Endothelial cell of umbilical vein (primary cell): ENCODE measurements around the gene C5orf15. TPM values are rescaled to one million over a fixed set of nuclear protein-coding genes. Genes with fewer than 3 reads are reported as not detected.

Experiments
- BruUV-seq: library from RNA; stranded (reverse); fragments of 400-500 nt; replicated peaks from 2 replicates; lab custom pipeline; 2021; lab: Mats Ljungman, UMichigan
- CTCF ChIA-PET: fragments of 300-600, 350-600 bp; sonication (Branson Sonifier 250); formaldehyde crosslinking; loops from one replicate; lab custom pipeline; 2021; ENCODE audit warnings: antibody characterized with exemption, inconsistent platforms; lab: Charles Lee
- POLR2A ChIA-PET: fragments of 300-600, 350-600 bp; sonication (Branson Sonifier 250); formaldehyde crosslinking; loops from one replicate; lab custom pipeline; 2021; ENCODE audit warnings: antibody characterized with exemption, inconsistent platforms; lab: Charles Lee
- DNase-seq: peaks from one replicate; pipeline ENCODE4 v3.0.0-alpha.2; 2011; ENCODE audit warnings: low read depth, low spot score
- FAIRE-seq: peaks from 2 replicates; lab custom pipeline; 2011; peaks lifted over from hg19 to GRCh38; lab: Jason Lieb, UNC
- H2AFZ ChIP-seq: 2 replicates; pipeline ENCODE4 v1.6.0; 2012; ENCODE audit warnings: low read depth, low read length, control low read depth, inconsistent platforms
- H3K27ac ChIP-seq: 2 replicates; pipeline ENCODE4 v1.5.1; 2011; ENCODE audit warnings: low read depth, mild to moderate bottlenecking, control low read depth, low read length, moderate library complexity; ENCODE audit not compliant: insufficient read depth
- H3K27me3 ChIP-seq, 2 experiments: 2 replicates each; pipeline versions ENCODE4 v1.6.0 to v1.6.1; 2011; ENCODE audit warnings: low read length in 2 of 2, mixed read lengths in 1 of 2; ENCODE audit not compliant: control insufficient read depth in 2 of 2, insufficient read depth in 2 of 2
- H3K36me3 ChIP-seq, 2 experiments: 2 replicates in 1 of 2; 3 replicates in 1 of 2; pipeline ENCODE4 v1.5.1; 2011; ENCODE audit warnings: low read length in 2 of 2, mild to moderate bottlenecking in 1 of 2, moderate library complexity in 1 of 2; ENCODE audit not compliant: control insufficient read depth in 2 of 2, insufficient read depth in 2 of 2; ENCODE audit errors: extremely low read depth in 1 of 2
- H3K4me1 ChIP-seq: 3 replicates; pipeline ENCODE4 v1.5.1; 2011; ENCODE audit warnings: mild to moderate bottlenecking, low read length; ENCODE audit not compliant: control insufficient read depth, insufficient read depth; ENCODE audit errors: extremely low read depth
- H3K4me2 ChIP-seq: 2 replicates; pipeline ENCODE4 v1.6.1; 2011; ENCODE audit warnings: low read length, control low read depth, mixed read lengths; ENCODE audit not compliant: insufficient read depth
- H3K4me3 ChIP-seq, 3 experiments: fragments of 200-600 bp in 1 of 3; sonication (generic), shearing (Covaris generic) in 1 of 3; replicated peaks in 1 of 3; 2 replicates each; pipeline ENCODE4 v1.5.1; 2011 to 2016; ENCODE audit warnings: control low read depth in 3 of 3, low read length in 3 of 3, mild to moderate bottlenecking in 2 of 3, inconsistent platforms in 1 of 3, low read depth in 1 of 3, moderate library complexity in 1 of 3; ENCODE audit not compliant: insufficient read depth in 1 of 3
- H3K79me2 ChIP-seq: 2 replicates; pipeline ENCODE4 v1.6.0; 2012; ENCODE audit warnings: low read length, inconsistent platforms; ENCODE audit not compliant: control insufficient read depth, insufficient read depth
- H3K9ac ChIP-seq: replicated peaks from 2 replicates; pipeline ENCODE3; 2011; ENCODE audit warnings: low read length, control low read depth; ENCODE audit not compliant: insufficient read depth; ENCODE audit errors: extremely low read depth
- H3K9me1 ChIP-seq: replicated peaks from 3 replicates; pipeline ENCODE4 v1.6.0; 2011; ENCODE audit warnings: mild to moderate bottlenecking, low read length; ENCODE audit not compliant: control insufficient read depth, insufficient read depth; ENCODE audit errors: extremely low read depth
- H3K9me3 ChIP-seq: replicated peaks from 2 replicates; pipeline ENCODE4 v1.5.1; 2012; ENCODE audit warnings: low read length, inconsistent platforms; ENCODE audit not compliant: control insufficient read depth, insufficient read depth
- H4K20me1 ChIP-seq: replicated peaks from 2 replicates; pipeline ENCODE3; 2011; ENCODE audit warnings: mild to moderate bottlenecking, low read length; ENCODE audit not compliant: control insufficient read depth, insufficient read depth; ENCODE audit errors: extremely low read depth
- CTCF ChIP-seq, 2 donors: IDR thresholded peaks; 1 replicate in 1 of 2; 2 replicates in 1 of 2; pipeline ENCODE4 v1.5.1; 2011; ENCODE audit warnings: low read length in 2 of 2, mild to moderate bottlenecking in 2 of 2, moderate library complexity in 2 of 2, control low read depth in 1 of 2, inconsistent platforms in 1 of 2, low read depth in 1 of 2; ENCODE audit not compliant: insufficient read depth in 1 of 2; ENCODE audit errors: extremely low read depth in 1 of 2
- EZH2 ChIP-seq: IDR thresholded peaks from 2 replicates; pipeline ENCODE4 v1.6.1; 2012; ENCODE audit warnings: borderline replicate concordance, low read depth, mild to moderate bottlenecking, moderate library complexity, low read length, inconsistent platforms; ENCODE audit not compliant: severe bottlenecking
- FOS ChIP-seq: IDR thresholded peaks from 2 replicates; pipeline ENCODE4 v1.6.1; 2011; ENCODE audit warnings: mild to moderate bottlenecking, low read length, moderate library complexity, borderline replicate concordance; ENCODE audit not compliant: insufficient read depth
- GATA2 ChIP-seq: IDR thresholded peaks from 2 replicates; pipeline ENCODE4 v1.7.0; 2011; ENCODE audit warnings: low read depth, mild to moderate bottlenecking, moderate library complexity, mixed read lengths, low read length; ENCODE audit not compliant: insufficient read length, insufficient read depth
- JUN ChIP-seq: IDR thresholded peaks from 2 replicates; pipeline ENCODE4 v1.6.1; 2011; ENCODE audit warnings: borderline replicate concordance, low read depth; ENCODE audit not compliant: insufficient read length, insufficient read depth
- MAX ChIP-seq: IDR thresholded peaks from 2 replicates; pipeline ENCODE4 v1.6.1; 2011; ENCODE audit not compliant: insufficient read depth, insufficient read length
- MYC ChIP-seq: IDR thresholded peaks from one replicate; pipeline ENCODE4 v1.6.1; 2011; ENCODE audit warnings: mild to moderate bottlenecking, low read depth, low read length
- POLR2A ChIP-seq: IDR thresholded peaks from 2 replicates; pipeline ENCODE4 v1.6.1; 2012; ENCODE audit warnings: low read depth, mild to moderate bottlenecking, control low read depth, low read length
- POLR2AphosphoS5 ChIP-seq: IDR thresholded peaks from 2 replicates; pipeline ENCODE4 v1.6.1; 2012; ENCODE audit warnings: low read depth, mild to moderate bottlenecking, control low read depth, low read length, moderate library complexity; ENCODE audit not compliant: insufficient read depth
- dilution Hi-C: fragments of 300-500 bp; cut with MboI; formaldehyde crosslinking; loops from one replicate; pipeline ENCODE4 v1.15.0; 2019; ENCODE audit warnings: low sequenced_read_pairs; ENCODE audit not compliant: extremely low pct_ligation_motif_present
- intact Hi-C: fragments of 100-400 bp; cut with micrococcal nuclease; formaldehyde crosslinking; loops from one replicate; pipeline ENCODE4 v1.10.0; 2022
- polyA plus RNA-seq, 4 experiments: library from polyadenylated mRNA; depleted of rRNA in 3 of 4; stranded (reverse) in 3 of 4; unstranded in 1 of 4; fragments of >200 nt; gene quantifications; 2 replicates each; pipeline versions ENCODE4 v1.2.1 to v1.2.3, GENCODE V29; 2011 to 2012; ENCODE audit warnings: missing spikeins in 1 of 4
- total RNA-seq: library from RNA; stranded (reverse); gene quantifications from 2 replicates; pipeline ENCODE4 v1.2.3, GENCODE V29; 2021

The C5orf15 gene
- total and polyA plus RNA-seq, 2 donors (not counting 3 experiments of a cell fraction or from before 2014, with no cell fraction given) = 25.3 to 45.4 TPM

DNA sequence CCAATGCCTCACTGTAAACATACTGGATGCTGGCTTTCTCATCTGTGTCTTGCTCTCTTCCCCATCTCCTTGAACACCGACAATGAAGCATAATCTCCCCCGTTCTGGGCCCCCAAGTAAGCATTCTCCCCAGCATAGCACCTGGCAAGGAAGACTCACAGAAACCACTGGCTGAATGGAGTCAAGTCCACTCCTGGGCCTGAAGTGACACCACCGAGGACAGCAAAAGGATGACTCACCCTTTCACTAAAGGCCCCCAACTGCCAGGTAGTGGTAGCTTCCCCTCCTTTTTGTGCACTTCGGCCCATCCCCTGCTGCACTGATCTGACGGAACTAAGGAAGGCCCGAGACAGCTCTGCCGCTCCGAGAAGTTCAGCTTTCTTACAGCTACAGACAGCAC is 26.9 kb upstream of the C5orf15 start:
- peaks cover 96% of the 10 kb centered on the region for H3K79me2 ChIP-seq
- no peak overlapping the region for H3K4me3 ChIP-seq
- no peaks in the 10 kb centered on the region for H3K9me1 ChIP-seq
- no peak for FAIRE-seq
- peaks cover 6% of the 10 kb centered on the region for H4K20me1 ChIP-seq
- CTCF ChIA-PET = interaction anchor here (1.8 to 2.3 kb wide), 2 partner anchors 16 to 44 kb away, joined by 12 to 15 read pairs; no protein-coding TSS in a partner anchor
- no peak overlapping the region for H3K9ac ChIP-seq
- dilution Hi-C loops = no loop called here
- no TSS peak for BruUV-seq
- no peak overlapping the region for H3K27ac ChIP-seq
- intact Hi-C loops = no loop called here
- POLR2A ChIA-PET = no interaction called here
- H3K9me3 ChIP-seq = no peaks in the 10 kb centered on the region
- no peak overlapping the region for H2AFZ ChIP-seq
- no peaks in the 10 kb centered on the region for H3K27me3 ChIP-seq
- peaks cover 34% of the 10 kb centered on the region for H3K4me1 ChIP-seq
- peaks cover 2 to 3% of the 10 kb centered on the region in 2 experiments for H3K36me3 ChIP-seq
- no peak for DNase-seq
- no peak overlapping the region for H3K4me2 ChIP-seq
- TF ChIP-seq JUN = peak; percentile 30
- TF ChIP-seq CTCF (IDR thresholded peaks at IDR 0.05; ENCODE audit: extremely low read depth in 1 of 2, insufficient read depth in 1 of 2, low read depth in 1 of 2, low read length in 2 of 2) = no peak
- no peak for TF ChIP-seq EZH2

DNA sequence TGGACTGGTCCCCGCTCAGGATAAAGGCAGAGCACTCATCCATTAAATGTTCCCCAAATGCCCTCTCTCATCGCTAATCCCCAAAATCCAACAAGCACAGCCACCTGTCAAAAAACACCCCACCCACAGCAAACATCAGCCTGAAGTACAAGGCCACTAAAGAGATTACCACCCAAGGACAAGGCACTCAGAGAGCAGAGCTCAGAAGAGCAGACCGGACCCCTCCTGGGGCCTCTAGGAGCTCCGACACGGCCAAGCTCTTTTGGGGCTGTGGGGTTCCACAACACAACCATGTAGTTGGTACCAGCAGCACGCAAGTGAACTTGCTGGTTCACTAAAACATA is 26.5 kb upstream of the C5orf15 start:
- ChIA-PET CTCF (no interaction called here), POLR2A (no interaction called here)
- no peaks in the 10 kb centered on the region for H3K9me3 ChIP-seq
- H3K9ac ChIP-seq = no peak overlapping the region
- BruUV-seq = no TSS peak
- no peak overlapping the region for H3K4me3 ChIP-seq
- H3K27me3 ChIP-seq = no peaks in the 10 kb centered on the region
- H4K20me1 ChIP-seq = peaks cover 6% of the 10 kb centered on the region
- H3K36me3 ChIP-seq = peaks cover 4 to 5% of the 10 kb centered on the region in 2 experiments
- no peak overlapping the region for H2AFZ ChIP-seq
- DNase-seq (no peak), FAIRE-seq (no peak)
- intact Hi-C loops (no loop called here), dilution Hi-C loops (no loop called here)
- H3K79me2 ChIP-seq = peaks cover 96% of the 10 kb centered on the region
- TF ChIP-seq MAX (no peak), CTCF (IDR thresholded peaks at IDR 0.05; ENCODE audit: extremely low read depth in 1 of 2, insufficient read depth in 1 of 2, low read depth in 1 of 2, low read length in 2 of 2) (no peak), GATA2 (no peak), EZH2 (no peak), POLR2A (no peak), POLR2AphosphoS5 (no peak), FOS (no peak), MYC (no peak), JUN (no peak)
- no peak overlapping the region for H3K4me2 ChIP-seq
- no peaks in the 10 kb centered on the region for H3K9me1 ChIP-seq
- H3K4me1 ChIP-seq = peaks cover 37% of the 10 kb centered on the region
- H3K27ac ChIP-seq = no peak overlapping the region
